HepG2 (cell line): Measurements from ENCODE around the gene RNF208. TPM values are rescaled to one million over a fixed set of nuclear protein-coding genes. Genes with fewer than 3 reads are reported as not detected.

ENCODE experiments used
- AFF4 ChIP-seq: sonication (generic); formaldehyde crosslinking; IDR thresholded peaks from 2 replicates; pipeline ENCODE4 v1.4.0; 2020; ENCODE audit warnings: missing genetic modification reagents
- EP300 ChIP-seq, 3 experiments: sonication (generic) in 1 of 3; formaldehyde crosslinking in 1 of 3; IDR thresholded peaks; 2 replicates each; pipeline versions ENCODE4 v1.5.1 to v1.6.1; 2011 to 2020; ENCODE audit warnings: low read depth in 2 of 3, low read length in 2 of 3, borderline replicate concordance in 1 of 3, improper control_type of control experiment in 1 of 3, mild to moderate bottlenecking in 1 of 3, missing genetic modification reagents in 1 of 3, moderate library complexity in 1 of 3
- EZH2 ChIP-seq: conservative IDR thresholded peaks from 2 replicates; pipeline ENCODE4 v1.6.1; 2012; ENCODE audit warnings: mild to moderate bottlenecking, low read depth, low read length, moderate library complexity
- HOXA5 ChIP-seq: sonication (generic); formaldehyde crosslinking; IDR thresholded peaks from 2 replicates; pipeline ENCODE4 v1.4.0; 2020; ENCODE audit warnings: missing genetic modification reagents
- JUNB ChIP-seq: sonication (generic); formaldehyde crosslinking; IDR thresholded peaks from 2 replicates; pipeline ENCODE4 v1.8.0; 2022; ENCODE audit warnings: missing genetic modification reagents, mild to moderate bottlenecking, borderline replicate concordance
- MATR3 ChIP-seq: sonication (generic); formaldehyde crosslinking; IDR thresholded peaks from 2 replicates; pipeline ENCODE4 v1.4.0; 2020; ENCODE audit warnings: missing genetic modification reagents
- MIER2 ChIP-seq: IDR thresholded peaks from 2 replicates; pipeline ENCODE4 v1.6.1; 2016; ENCODE audit warnings: missing biosample characterization, missing genetic modification reagents
- NFKB2 ChIP-seq: sonication (generic); formaldehyde crosslinking; IDR thresholded peaks from 2 replicates; pipeline ENCODE4 v1.4.0; 2020; ENCODE audit warnings: missing genetic modification reagents, borderline replicate concordance
- NKX3-1 ChIP-seq: sonication (generic); formaldehyde crosslinking; IDR thresholded peaks from 2 replicates; pipeline ENCODE4 v1.5.0; 2020; ENCODE audit warnings: missing genetic modification reagents
- PATZ1 ChIP-seq: sonication (generic); formaldehyde crosslinking; IDR thresholded peaks from 2 replicates; pipeline ENCODE4 v1.4.0; 2020; ENCODE audit warnings: missing genetic modification reagents
- PCBP1 ChIP-seq: fragments of 200-400 bp; formaldehyde crosslinking; IDR thresholded peaks from 2 replicates; pipeline ENCODE4 v1.6.1; 2017; ENCODE audit warnings: mild to moderate bottlenecking, low read depth, low read length, borderline replicate concordance
- POLR2AphosphoS5 ChIP-seq: IDR thresholded peaks from 2 replicates; pipeline ENCODE4 v1.6.1; 2012; ENCODE audit warnings: low read depth, low read length
- RFXANK ChIP-seq: IDR thresholded peaks from 2 replicates; pipeline ENCODE4 v1.6.1; 2016
- TEAD3 ChIP-seq: optimal IDR thresholded peaks from 2 replicates; pipeline ENCODE3; 2016; ENCODE audit warnings: borderline replicate concordance
- YEATS4 ChIP-seq: sonication (generic); formaldehyde crosslinking; IDR thresholded peaks from 2 replicates; pipeline ENCODE4 v1.4.0; 2020; ENCODE audit warnings: missing genetic modification reagents, borderline replicate concordance
- ZBTB14 ChIP-seq: sonication (generic); formaldehyde crosslinking; IDR thresholded peaks from 2 replicates; pipeline ENCODE4 v1.4.0; 2020; ENCODE audit warnings: missing genetic modification reagents
- ZBTB7B ChIP-seq: sonication (generic); formaldehyde crosslinking; IDR thresholded peaks from 2 replicates; pipeline ENCODE4 v1.4.0; 2020; ENCODE audit warnings: missing genetic modification reagents
- ZFX ChIP-seq: sonication (generic); formaldehyde crosslinking; IDR thresholded peaks from 2 replicates; pipeline ENCODE4 v1.4.0; 2020; ENCODE audit warnings: mild to moderate bottlenecking, low read depth, missing genetic modification reagents, moderate library complexity
- ZNF274 ChIP-seq: sonication (generic); formaldehyde crosslinking; IDR thresholded peaks from 2 replicates; pipeline ENCODE4 v1.5.1; 2020; ENCODE audit warnings: mild to moderate bottlenecking, missing genetic modification reagents
- ZNF567 ChIP-seq: sonication (generic); formaldehyde crosslinking; IDR thresholded peaks from 2 replicates; pipeline ENCODE4 v1.8.1; 2023; ENCODE audit warnings: mild to moderate bottlenecking, missing genetic modification reagents, borderline replicate concordance
- ZNF572 ChIP-seq: sonication (generic); formaldehyde crosslinking; IDR thresholded peaks from 2 replicates; pipeline ENCODE4 v1.5.1; 2020; ENCODE audit warnings: mild to moderate bottlenecking, missing genetic modification reagents
- ZNF773 ChIP-seq: sonication (generic); formaldehyde crosslinking; IDR thresholded peaks from 2 replicates; pipeline ENCODE4 v1.4.0; 2020; ENCODE audit warnings: missing genetic modification reagents, borderline replicate concordance
- ZNF839 ChIP-seq: sonication (generic); formaldehyde crosslinking; IDR thresholded peaks from 2 replicates; pipeline ENCODE4 v1.4.0; 2020; ENCODE audit warnings: missing genetic modification reagents, mild to moderate bottlenecking, borderline replicate concordance
- polyA plus RNA-seq, 8 experiments: library from polyadenylated mRNA; depleted of rRNA in 3 of 8; stranded (reverse) in 7 of 8; unstranded in 1 of 8; fragments of >200 nt; fragmentation: Illumina TruSeq in 4 of 8; extraction: Trizol in 4 of 8; gene quantifications; 2 replicates each; pipeline versions ENCODE4 v1.2.1 to v1.2.3, GENCODE V29; 2011 to 2016; ENCODE audit warnings: low read depth in 4 of 8, missing spikeins in 1 of 8, mixed read lengths in 1 of 8; ENCODE audit not compliant: insufficient read depth in 1 of 8
- total RNA-seq, 5 experiments: library from RNA; depleted of rRNA; stranded (reverse); fragments of >200 nt; fragmentation: Illumina TruSeq; extraction: Trizol; gene quantifications; 2 replicates each; pipeline ENCODE4 v1.2.3, GENCODE V29; 2016; ENCODE audit warnings: low read depth in 1 of 5

Gene RNF208
- total and polyA plus RNA-seq, 2 of the 13 experiments (the other 11 are each of a cell fraction or from before 2014, with no cell fraction given): 1.6 to 2.1 TPM

- TF ChIP-seq EP300 (IDR thresholded peaks at IDR 0.05; ENCODE audit: low read depth in 2 of 2, low read length in 2 of 2) (peak in 1 of 2 experiments; percentile 52; a peak in 1 of 4 replicates), EP300 (CRISPR knock-in tag; IDR thresholded peaks at IDR 0.05; ENCODE audit: borderline replicate concordance) (peak; percentile 21; the same call in 1 of the 2 replicates), NKX3-1 (CRISPR knock-in tag) (no peak), YEATS4 (CRISPR knock-in tag) (0 out of 2 replicates have a peak, but pooled peaks have one; percentile 42), HOXA5 (CRISPR knock-in tag) (no peak), EZH2 (no peak), RFXANK (CRISPR knock-in tag) (no peak), ZNF274 (0 out of 2 replicates have a peak, but pooled peaks have one; percentile 11), ZNF572 (CRISPR knock-in tag) (no peak), POLR2AphosphoS5 (no peak), PATZ1 (CRISPR knock-in tag) (peak; percentile 78), PCBP1 (no peak), ZNF773 (CRISPR knock-in tag) (no peak), NFKB2 (CRISPR knock-in tag) (no peak), TEAD3 (CRISPR knock-in tag) (peak; percentile 87), ZNF839 (no peak), ZBTB7B (0 out of 2 replicates have a peak, but pooled peaks have one; percentile 18), JUNB (CRISPR knock-in tag) (no peak), MATR3 (CRISPR knock-in tag) (no peak), ZFX (CRISPR knock-in tag) (no peak; the same call in 1 of the 2 replicates), MIER2 (CRISPR knock-in tag) (no peak), ZBTB14 (no peak), AFF4 (CRISPR knock-in tag) (0 out of 2 replicates have a peak, but pooled peaks have one; percentile 79), ZNF567 (CRISPR knock-in tag) (no peak)
Observed at GRCh38 chr9:137198051-137198901, 23.8 kb downstream of the RNF208 start (continued).
